Prostate gland (tissue), 2 donors: ENCODE results near the gene TGFA.

Experiments
- POLR2A ChIP-seq: fragments of 450-650 bp; IDR thresholded peaks from one replicate; pipeline ENCODE4 v1.6.1; 2016; ENCODE audit warnings: antibody characterized with exemption, mild to moderate bottlenecking
- POLR2AphosphoS5 ChIP-seq: sonication (generic); formaldehyde crosslinking; IDR thresholded peaks from one replicate; pipeline ENCODE4 v1.6.1; 2017; ENCODE audit warnings: antibody characterized with exemption
- TF ChIP-seq, protein P1 (sequence below), 4 experiments: fragments of 200-600 bp in 2 of 4; fragments of 450-650 bp in 2 of 4; sonication (generic) in 2 of 4; IDR thresholded peaks; 1 replicate in 3 of 4; 2 replicates in 1 of 4; pipeline ENCODE4 v1.5.1; 2016 to 2019; ENCODE audit warnings: antibody characterized with exemption in 4 of 4, mild to moderate bottlenecking in 2 of 4, moderate library complexity in 2 of 4

DNA sequence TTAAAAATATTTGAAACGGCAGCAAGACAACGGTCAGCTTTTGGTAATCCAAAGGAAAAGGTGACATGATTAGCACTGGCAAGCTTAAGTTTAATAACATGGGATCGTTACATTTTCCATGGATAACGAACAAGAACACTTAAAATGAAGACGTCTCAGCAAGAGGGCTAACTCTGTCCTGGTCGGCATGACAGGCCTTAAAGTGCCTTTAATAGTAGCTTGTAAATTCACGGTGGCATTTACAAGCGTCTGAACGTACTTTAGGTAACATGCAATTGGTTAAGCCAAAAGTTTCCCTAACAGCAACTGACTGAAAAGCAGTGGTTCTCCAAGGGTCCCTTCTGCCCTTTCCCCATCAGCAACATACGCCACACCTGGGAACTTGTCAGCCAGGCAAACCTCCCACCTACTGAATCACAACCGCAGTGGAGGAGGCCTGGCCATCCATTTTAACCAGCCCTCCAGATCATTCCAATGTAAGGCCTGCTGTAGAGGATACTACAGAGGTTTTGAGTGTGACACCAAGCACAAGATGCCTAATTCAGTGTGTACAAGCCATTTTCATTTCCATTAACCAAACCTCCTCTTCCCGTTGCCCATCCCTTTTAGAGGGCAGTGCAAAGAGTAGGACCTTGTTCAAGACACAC is 4.4 kb downstream of the TGFA start:
- TF ChIP-seq, protein P1, sequence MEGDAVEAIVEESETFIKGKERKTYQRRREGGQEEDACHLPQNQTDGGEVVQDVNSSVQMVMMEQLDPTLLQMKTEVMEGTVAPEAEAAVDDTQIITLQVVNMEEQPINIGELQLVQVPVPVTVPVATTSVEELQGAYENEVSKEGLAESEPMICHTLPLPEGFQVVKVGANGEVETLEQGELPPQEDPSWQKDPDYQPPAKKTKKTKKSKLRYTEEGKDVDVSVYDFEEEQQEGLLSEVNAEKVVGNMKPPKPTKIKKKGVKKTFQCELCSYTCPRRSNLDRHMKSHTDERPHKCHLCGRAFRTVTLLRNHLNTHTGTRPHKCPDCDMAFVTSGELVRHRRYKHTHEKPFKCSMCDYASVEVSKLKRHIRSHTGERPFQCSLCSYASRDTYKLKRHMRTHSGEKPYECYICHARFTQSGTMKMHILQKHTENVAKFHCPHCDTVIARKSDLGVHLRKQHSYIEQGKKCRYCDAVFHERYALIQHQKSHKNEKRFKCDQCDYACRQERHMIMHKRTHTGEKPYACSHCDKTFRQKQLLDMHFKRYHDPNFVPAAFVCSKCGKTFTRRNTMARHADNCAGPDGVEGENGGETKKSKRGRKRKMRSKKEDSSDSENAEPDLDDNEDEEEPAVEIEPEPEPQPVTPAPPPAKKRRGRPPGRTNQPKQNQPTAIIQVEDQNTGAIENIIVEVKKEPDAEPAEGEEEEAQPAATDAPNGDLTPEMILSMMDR (IDR thresholded peaks at IDR 0.05): no peak
- TF ChIP-seq POLR2A (no peak), POLR2AphosphoS5 (peak; percentile 59)
